CD4-positive, alpha-beta T cell treated with Interleukin-15 for 1 hour (primary cell): ENCODE measurements around the gene PYGB.

Source experiments
- DNase-seq: peaks from one replicate; pipeline ENCODE4 v3.0.0-alpha.2; 2020

The PYGB gene

DNA sequence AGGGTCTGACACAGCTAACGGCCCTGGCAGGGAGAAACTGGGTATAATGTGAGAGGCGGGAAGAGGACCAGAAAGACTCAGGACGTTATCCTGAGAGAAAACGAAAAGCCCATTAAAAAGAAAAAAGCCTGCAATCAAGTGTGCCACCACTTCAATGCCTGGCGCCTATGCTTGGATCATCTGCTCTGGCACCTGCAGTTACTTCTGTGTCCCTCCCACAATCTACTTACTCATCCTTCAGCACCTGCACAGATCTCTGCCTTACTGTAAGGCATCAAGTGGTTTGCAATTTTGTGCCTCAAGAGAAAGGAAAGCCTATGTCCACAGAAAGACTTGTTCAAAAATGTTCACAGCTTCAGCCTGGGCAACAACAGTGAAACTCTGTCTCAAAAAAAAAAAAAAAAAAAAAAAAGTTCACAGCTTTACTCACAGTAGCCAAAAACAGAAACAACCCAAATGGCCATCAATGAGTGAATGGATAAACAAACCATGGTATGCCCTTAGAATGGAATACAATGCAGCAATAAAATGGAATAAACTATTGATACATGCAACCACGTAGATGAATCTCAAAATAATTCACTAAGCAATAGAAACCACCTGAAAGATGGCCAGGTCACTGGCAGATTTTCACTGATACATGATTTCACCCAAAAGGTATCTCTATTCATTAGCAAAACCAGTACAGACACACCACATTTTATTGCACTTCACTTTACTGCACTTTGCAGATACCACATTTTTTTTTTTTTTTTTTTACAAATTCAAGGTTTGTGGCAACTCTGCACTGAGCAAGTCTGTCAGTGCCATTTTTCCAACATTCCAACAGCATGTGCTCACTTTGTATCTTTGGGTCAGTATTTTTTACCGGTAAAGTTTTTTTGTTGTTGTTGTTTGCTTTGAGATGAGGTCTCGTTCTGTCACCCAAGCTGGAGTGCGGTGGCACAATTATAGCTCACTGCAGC lies 94.1 kb downstream of the PYGB start:
- no peak for DNase-seq

DNA sequence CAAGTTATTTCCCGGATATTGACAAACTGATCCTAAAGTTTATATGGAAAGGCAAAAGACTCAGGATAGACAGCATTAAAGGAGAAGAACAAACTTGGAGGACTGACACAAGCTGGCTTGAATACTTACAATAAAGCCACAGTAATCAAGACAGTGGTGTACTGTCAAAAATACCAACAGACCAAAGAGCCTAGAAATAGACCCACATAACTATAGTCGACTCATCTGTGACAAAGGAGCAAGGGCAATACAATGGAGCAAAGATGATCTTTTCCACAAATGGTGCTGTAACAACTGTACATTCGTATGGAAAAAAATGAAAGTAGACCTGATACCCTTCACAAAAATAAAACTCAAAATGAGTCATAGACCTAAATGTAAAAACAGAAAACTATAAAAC lies 96.7 kb downstream of the PYGB start:
- no peak for DNase-seq

DNA sequence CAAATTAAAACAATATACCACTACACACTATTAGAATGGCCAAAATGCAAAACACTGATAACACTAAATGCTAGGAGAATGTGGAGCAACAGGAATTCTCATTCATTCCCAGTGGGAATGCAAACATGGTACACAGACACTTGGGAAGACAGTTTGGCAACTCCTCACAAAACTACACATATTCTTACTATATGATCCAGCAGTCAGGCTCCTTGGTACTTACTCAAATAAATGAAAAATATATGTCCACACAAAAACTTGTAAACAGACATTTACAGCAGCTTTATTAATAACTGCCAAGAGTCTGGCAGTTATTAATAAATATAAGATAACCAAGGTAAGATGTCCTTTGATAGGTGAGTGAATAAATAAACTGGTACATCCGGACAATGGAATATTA lies 97.8 kb downstream of the PYGB start:
- no peak for DNase-seq

DNA sequence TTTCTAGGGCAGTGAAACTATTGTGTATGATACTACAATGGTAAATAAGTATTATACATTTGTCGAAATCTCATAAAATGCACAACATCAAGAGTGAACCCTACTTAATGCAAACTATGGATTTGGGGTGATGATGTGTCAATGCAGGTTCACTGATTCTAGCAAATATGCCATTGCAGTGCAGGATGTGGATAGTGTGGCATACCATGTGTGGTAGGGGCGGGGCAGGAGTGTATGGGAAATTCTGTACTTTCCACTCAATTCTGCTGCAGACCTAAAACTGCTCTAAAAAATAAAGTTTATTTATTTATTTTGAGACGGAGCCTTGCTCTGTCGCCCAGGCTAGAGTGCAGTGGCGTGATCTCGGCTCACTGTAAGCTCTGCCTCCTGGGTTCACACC lies 98.5 kb downstream of the PYGB start:
- no peak for DNase-seq
